ENCODE data around the gene TMEM53.

Gene TMEM53

GRCh38 chr1:44611866-44612265, 62.4 kb downstream of the TMEM53 start:
- no peak for TF ChIP-seq CTCF (IDR thresholded peaks at IDR 0.05; ENCODE audit: low read depth, low read length, missing control alignments)
- no peak for DNase-seq (ENCODE audit: extremely low read depth, low read depth)
- H3K4me3 ChIP-seq (replicated peaks; ENCODE audit: low read depth, low read length), result no peak overlapping the region

- no peak for DNase-seq (ENCODE audit: extremely low read depth, low read depth)
- no peak overlapping the region for H3K4me3 ChIP-seq (replicated peaks; ENCODE audit: low read depth, low read length)
- TF ChIP-seq CTCF (IDR thresholded peaks at IDR 0.05; ENCODE audit: low read depth, low read length, missing control alignments), result no peak
These were observed 62.9 kb downstream of the TMEM53 start for GRCh38 chr1:44611419-44611818.

GRCh38 chr1:44610527-44611148, 63.6 kb downstream of the TMEM53 start:
- DNase-seq (ENCODE audit: extremely low read depth, low read depth), result no peak
- H3K4me3 ChIP-seq (replicated peaks; ENCODE audit: low read depth, low read length), result no peak overlapping the region
- TF ChIP-seq CTCF (IDR thresholded peaks at IDR 0.05; ENCODE audit: low read depth, low read length, missing control alignments), result no peak

- no peak for TF ChIP-seq CTCF (IDR thresholded peaks at IDR 0.05; ENCODE audit: low read depth, low read length, missing control alignments)
- no peak overlapping the region for H3K4me3 ChIP-seq (replicated peaks; ENCODE audit: low read depth, low read length)
- no peak for DNase-seq (ENCODE audit: extremely low read depth, low read depth)
These were observed 64.3 kb downstream of the TMEM53 start for GRCh38 chr1:44609768-44610526.

- DNase-seq (ENCODE audit: extremely low read depth, low read depth), result no peak
- no peak overlapping the region for H3K4me3 ChIP-seq (replicated peaks; ENCODE audit: low read depth, low read length)
- peak; percentile 63 for TF ChIP-seq CTCF (IDR thresholded peaks at IDR 0.05; ENCODE audit: low read depth, low read length, missing control alignments)
These were observed 64.9 kb downstream of the TMEM53 start for GRCh38 chr1:44609412-44609767.

GRCh38 chr1:44608141-44608540, 66.1 kb downstream of the TMEM53 start:
- H3K4me3 ChIP-seq (replicated peaks; ENCODE audit: low read depth, low read length), result no peak overlapping the region
- no peak for DNase-seq (ENCODE audit: extremely low read depth, low read depth)
- TF ChIP-seq CTCF (IDR thresholded peaks at IDR 0.05; ENCODE audit: low read depth, low read length, missing control alignments), result peak; percentile 14

Measured in HFF-Myc (cell line).